Stimulated activated effector memory CD8-positive, alpha-beta T cell treated with anti-CD3 and anti-CD28 coated beads, Interleukin-12 subunit alpha, Interleukin-12 subunit beta, amount 100 ng/mL, for 72 hours (primary cell): ENCODE measurements around the gene JARID2.

ENCODE experiments used
- ATAC-seq: fragments of 150-1000 bp; cut with Tn5 transposase; 2 replicates; pipeline ENCODE4 v1.10.0; 2021
- DNase-seq, 2 donors: peaks; one replicate each; pipeline ENCODE4 v3.0.0; 2021 to 2022; ENCODE audit warnings: low spot score in 2 of 2
- H3K27ac Mint-ChIP-seq: one replicate; pipeline ENCODE4 v1.8.0; 2022; ENCODE audit warnings: mild to moderate bottlenecking, mixed read lengths
- H3K36me3 Mint-ChIP-seq: one replicate; pipeline ENCODE4 v1.8.0; 2022; ENCODE audit warnings: mild to moderate bottlenecking, mixed read lengths
- H3K4me1 Mint-ChIP-seq: one replicate; pipeline ENCODE4 v1.8.0; 2022; ENCODE audit warnings: mixed read lengths
- H3K4me3 Mint-ChIP-seq: one replicate; pipeline ENCODE4 v1.8.0; 2022; ENCODE audit warnings: mild to moderate bottlenecking, mixed read lengths
- H3K9me3 Mint-ChIP-seq: one replicate; pipeline ENCODE4 v1.8.0; 2022; ENCODE audit warnings: mixed read lengths

Gene JARID2

DNA sequence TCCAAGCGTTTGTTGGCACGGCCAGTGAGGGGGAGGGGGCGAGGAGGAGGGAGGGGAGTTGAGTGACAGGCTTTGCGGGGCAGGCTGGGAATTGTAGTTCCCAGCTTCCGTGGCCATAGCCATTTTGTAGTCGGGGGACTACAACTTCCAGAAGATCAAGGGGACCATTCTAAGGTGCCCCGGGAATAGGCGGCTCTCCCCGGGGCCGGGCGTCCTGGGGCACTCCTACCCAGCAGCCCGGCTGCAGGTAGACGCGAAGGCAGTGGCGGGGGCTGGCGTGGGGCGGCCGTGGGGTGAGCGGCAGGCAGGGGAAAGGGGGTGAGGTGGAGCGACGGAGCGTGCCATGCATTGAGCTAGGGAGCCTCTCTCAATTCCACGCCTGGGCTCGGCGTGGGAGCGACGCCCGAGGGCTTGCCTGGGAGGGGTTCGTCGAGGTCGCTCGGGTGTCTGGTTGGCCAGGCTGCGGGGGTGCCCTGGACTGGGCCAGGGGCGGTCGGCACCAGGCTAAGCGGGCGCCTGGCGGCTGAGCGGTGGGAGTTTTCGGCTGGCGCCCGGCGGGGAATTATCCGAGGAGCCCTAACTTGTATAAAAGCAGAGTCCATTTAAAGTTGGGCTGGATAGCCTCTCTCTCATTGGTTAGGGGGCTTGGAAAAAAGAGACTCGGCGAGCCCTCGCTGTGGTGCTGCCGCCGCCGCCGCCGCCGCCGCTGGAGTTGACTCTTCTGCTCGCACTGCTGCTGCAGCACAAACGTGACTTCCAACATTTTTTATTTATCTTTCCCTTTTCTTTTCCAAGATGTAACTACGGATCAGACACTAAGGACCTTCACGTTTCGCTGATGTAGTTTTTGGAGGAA lies at the start of gene JARID2:
JARID2 (plus strand) TSS at position 709 of the 856 bp plus-strand sequence. CDS start 471 bp downstream, outside the sequence.
- peaks cover 41% of the 10 kb centered on the region for H3K36me3 Mint-ChIP-seq
- ATAC-seq (peak; percentile 77), DNase-seq (peak; percentile 89 to 97)
- H3K4me1 Mint-ChIP-seq: peaks cover 24% of the 10 kb centered on the region
- peak within 1 kb of the TSS; percentile 99 for H3K4me3 Mint-ChIP-seq
- H3K27ac Mint-ChIP-seq: peak within 1 kb of the TSS; percentile 98
- H3K9me3 Mint-ChIP-seq: no peaks in the 10 kb centered on the region

DNA sequence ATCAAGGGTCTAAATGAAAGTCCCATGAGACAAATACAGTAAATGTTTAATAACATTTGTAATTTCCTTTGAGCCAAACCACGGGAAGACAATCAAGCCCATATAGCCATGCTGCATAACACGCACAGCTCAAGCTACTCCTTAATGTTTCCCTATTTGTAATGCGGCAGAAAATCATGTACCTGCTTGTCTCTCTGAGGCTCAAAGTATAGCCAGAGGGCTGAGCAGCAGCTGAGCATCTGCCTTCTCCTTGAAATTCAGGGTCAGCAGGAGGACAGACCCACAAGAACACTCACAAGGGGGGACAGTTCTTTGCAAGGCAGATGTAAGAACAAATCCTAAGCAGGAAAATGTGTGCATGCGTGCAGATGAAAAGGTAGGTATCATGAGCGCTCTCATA lies 45.8 kb upstream of the JARID2 start:
- ATAC-seq: no peak

DNA sequence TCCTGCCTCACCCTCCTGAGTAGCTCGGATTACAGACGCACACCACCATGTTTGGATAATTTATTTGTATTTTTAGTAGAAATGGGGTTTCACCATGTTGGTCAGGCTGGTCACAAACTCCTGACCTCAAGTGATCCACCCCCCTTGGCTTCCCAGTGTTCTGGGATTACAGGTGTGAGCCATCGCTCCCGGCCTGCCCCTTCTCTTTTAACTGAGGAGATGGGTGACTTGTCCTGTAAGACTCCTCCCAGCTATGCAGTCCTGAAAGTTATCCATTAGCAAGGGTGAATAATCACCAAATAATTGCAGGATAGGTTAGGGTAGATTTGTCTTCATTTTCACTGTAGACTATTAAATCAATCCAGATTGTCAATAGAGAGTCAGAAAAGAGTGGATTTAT lies 40.5 kb upstream of the JARID2 start:
- no peak overlapping the region for H3K4me3 Mint-ChIP-seq
- no peak for ATAC-seq
- no peaks in the 10 kb centered on the region for H3K9me3 Mint-ChIP-seq
- no peak for DNase-seq
- no peaks in the 10 kb centered on the region for H3K4me1 Mint-ChIP-seq
- no peak overlapping the region for H3K27ac Mint-ChIP-seq
- H3K36me3 Mint-ChIP-seq: no peaks in the 10 kb centered on the region

More for the DNA sequence above, 45.8 kb upstream of the JARID2 start:
- Mint-ChIP-seq H3K9me3 (no peaks in the 10 kb centered on the region), H3K36me3 (no peaks in the 10 kb centered on the region), H3K4me3 (no peak overlapping the region), H3K4me1 (no peaks in the 10 kb centered on the region), H3K27ac (no peak overlapping the region)
- no peak for DNase-seq

DNA sequence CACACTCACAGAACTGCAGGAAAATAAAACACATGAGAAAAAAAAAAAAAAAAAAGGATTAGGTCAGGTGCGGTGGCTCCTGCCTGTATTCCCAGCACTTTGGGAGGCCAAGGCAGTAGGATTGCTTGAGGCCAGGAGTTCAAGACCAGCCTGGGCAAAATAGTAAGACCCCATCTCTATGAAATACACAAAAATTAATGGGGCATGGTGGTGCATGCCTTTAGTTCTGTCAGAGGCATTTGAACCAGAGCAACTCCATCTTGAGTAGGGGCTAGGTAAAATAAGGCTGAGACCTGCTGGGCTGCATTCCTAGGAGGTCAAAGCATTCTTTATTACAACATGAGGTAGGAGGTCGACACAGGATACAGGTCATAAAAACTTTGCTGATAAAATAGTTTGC lies 39.0 kb upstream of the JARID2 start:
- Mint-ChIP-seq H3K4me1 (no peaks in the 10 kb centered on the region), H3K9me3 (no peaks in the 10 kb centered on the region)

DNA sequence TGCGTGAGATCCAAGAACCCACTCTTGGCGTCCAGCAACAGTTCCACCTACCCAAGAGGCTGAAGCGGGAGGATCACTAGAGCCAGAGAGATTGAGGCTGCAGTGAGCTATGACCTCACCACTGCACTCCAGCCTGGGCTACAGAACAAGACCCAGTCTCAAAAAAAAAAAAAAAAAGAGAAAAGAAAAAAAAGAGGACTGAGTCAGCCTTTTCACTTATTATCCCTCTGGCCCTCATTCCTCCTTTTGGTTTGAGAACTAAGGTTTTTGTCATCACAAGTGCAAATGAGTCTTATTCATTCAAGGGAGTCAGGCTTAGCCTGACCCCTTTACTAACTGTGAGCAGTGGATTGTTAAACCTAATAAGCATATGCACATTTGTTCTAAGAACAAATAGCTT lies 37.9 kb upstream of the JARID2 start:
- Mint-ChIP-seq H3K4me1 (no peaks in the 10 kb centered on the region), H3K27ac (no peak overlapping the region), H3K36me3 (no peaks in the 10 kb centered on the region), H3K9me3 (no peaks in the 10 kb centered on the region), H3K4me3 (no peak overlapping the region)
- ATAC-seq (no peak), DNase-seq (no peak)

More for the DNA sequence above, 39.0 kb upstream of the JARID2 start:
- no peak overlapping the region for H3K27ac Mint-ChIP-seq
- DNase-seq: no peak
- no peak for ATAC-seq
- no peaks in the 10 kb centered on the region for H3K36me3 Mint-ChIP-seq
- no peak overlapping the region for H3K4me3 Mint-ChIP-seq

DNA sequence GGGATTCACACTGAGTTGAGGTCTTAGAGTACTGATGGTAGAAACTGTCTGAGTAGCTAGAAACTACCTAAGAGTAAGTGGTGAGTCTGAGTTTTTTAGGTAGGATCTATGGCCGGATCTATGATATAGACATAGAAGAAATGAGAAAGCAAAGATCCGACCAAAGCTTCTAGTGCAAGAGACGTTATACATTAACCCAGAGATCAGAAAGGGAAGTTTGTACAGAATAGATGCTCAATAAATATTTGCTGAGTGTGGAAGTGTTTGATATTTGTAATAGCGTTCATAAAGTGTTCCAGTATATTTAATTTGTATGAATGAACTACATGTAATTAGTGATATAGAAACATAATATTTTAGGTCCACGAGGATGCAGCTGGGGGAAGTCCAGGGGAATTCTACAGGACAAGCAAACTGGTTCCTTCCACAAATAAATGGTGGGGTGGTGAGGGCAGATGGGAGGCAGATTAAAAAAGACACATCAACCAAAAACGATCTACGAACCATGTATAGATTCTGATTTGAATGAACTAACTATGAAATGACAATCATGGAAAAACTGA lies 31.9 kb upstream of the JARID2 start:
- Mint-ChIP-seq H3K4me1 (no peaks in the 10 kb centered on the region), H3K27ac (no peak overlapping the region), H3K4me3 (no peak overlapping the region), H3K36me3 (no peaks in the 10 kb centered on the region), H3K9me3 (no peaks in the 10 kb centered on the region)
- ATAC-seq (no peak), DNase-seq (no peak)

DNA sequence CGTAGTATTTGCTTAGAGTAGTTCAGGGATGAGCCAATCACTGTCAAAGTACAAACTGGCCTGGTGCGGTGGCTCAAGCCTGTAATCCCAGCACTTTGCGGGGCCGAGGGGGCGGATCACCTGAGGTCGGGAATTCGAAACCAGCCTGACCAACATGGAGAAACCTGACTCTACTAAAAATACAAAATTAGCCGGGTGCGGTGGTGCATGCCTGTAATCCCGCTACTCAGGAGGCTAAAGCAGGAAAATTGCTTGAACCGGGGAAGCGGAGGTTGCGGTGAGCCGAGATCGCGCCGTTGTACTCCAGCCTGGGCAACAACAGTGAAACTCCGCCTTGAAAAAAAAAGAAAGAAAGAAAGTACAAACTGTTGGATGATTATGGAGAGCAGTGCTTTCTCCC lies 27.5 kb upstream of the JARID2 start:
- no peaks in the 10 kb centered on the region for H3K36me3 Mint-ChIP-seq
- H3K27ac Mint-ChIP-seq: no peak overlapping the region
- ATAC-seq (no peak), DNase-seq (no peak)
- H3K9me3 Mint-ChIP-seq: no peaks in the 10 kb centered on the region
- no peak overlapping the region for H3K4me3 Mint-ChIP-seq
- no peaks in the 10 kb centered on the region for H3K4me1 Mint-ChIP-seq

DNA sequence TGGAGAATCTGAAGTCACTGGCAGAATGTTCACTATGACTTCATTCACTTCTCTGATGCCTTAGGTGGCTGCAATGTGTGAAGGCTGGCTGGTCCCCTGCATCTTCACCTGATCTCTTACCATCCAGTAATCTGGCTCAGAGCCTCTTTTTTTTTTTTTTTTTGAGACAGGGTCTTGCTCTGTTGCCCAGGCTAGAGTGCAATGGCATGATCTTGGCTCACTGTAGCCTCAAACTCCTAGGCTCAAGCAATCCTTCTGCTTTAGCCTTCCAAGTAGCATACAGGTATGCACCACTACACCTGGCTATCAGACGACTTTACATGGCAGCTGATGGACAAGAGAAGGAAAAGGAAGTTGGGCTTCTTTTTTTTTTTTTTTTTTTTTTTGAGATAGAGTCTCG lies 25.8 kb upstream of the JARID2 start:
- no peak overlapping the region for H3K27ac Mint-ChIP-seq
- H3K36me3 Mint-ChIP-seq: no peaks in the 10 kb centered on the region
- H3K4me3 Mint-ChIP-seq: no peak overlapping the region
- no peaks in the 10 kb centered on the region for H3K9me3 Mint-ChIP-seq
- H3K4me1 Mint-ChIP-seq: no peaks in the 10 kb centered on the region
- ATAC-seq (no peak), DNase-seq (no peak)

DNA sequence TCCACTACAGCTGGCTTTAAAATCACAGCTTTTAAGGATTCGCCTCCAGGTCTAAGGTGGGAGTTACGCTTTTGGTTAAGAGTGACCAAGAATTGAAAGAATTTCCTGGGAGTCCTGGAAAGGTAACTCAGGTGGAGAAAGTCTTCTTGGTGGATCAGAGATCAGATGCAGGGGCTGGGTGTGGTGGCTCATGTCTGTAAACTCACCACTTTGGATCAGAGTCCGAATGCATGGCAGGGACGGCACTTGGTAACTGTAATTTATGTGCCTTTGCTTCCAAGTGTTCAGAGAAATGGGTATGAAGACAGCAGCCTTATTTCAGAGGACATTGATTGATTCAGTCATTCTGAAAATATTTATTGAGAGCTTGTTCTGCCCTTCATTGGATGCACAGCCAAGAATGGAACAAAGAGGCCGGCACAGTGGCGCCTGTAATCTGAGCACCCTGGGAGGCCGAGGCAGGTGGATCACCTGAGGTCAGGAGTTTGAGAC lies 18.0 kb upstream of the JARID2 start:
- no peaks in the 10 kb centered on the region for H3K9me3 Mint-ChIP-seq
- no peaks in the 10 kb centered on the region for H3K4me1 Mint-ChIP-seq
- H3K36me3 Mint-ChIP-seq: no peaks in the 10 kb centered on the region
- ATAC-seq (no peak), DNase-seq (no peak)
- no peak overlapping the region for H3K27ac Mint-ChIP-seq
- no peak overlapping the region for H3K4me3 Mint-ChIP-seq

DNA sequence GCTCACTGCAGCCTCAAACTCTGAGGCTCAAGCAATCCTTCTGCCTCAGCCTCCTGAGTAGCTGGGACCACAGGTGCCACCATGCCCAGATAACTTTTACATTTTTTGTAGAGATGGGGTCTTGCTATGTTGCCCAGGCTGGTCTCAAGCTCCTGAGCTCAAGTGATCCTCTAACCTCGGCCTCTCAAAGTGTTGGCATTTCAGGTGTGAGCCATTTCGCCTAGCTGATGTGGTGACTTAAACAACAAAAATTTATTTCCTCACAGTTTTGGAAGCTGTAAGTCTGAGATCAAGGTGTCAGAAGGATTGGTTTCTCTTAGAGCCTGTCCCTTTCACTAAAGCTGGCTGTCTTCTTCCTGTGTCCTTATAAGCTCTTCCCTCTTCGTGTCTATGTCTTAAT lies 15.0 kb upstream of the JARID2 start:
- Mint-ChIP-seq H3K4me3 (no peak overlapping the region), H3K4me1 (no peaks in the 10 kb centered on the region), H3K9me3 (no peaks in the 10 kb centered on the region), H3K36me3 (no peaks in the 10 kb centered on the region), H3K27ac (no peak overlapping the region)
- ATAC-seq: no peak
- DNase-seq: no peak

DNA sequence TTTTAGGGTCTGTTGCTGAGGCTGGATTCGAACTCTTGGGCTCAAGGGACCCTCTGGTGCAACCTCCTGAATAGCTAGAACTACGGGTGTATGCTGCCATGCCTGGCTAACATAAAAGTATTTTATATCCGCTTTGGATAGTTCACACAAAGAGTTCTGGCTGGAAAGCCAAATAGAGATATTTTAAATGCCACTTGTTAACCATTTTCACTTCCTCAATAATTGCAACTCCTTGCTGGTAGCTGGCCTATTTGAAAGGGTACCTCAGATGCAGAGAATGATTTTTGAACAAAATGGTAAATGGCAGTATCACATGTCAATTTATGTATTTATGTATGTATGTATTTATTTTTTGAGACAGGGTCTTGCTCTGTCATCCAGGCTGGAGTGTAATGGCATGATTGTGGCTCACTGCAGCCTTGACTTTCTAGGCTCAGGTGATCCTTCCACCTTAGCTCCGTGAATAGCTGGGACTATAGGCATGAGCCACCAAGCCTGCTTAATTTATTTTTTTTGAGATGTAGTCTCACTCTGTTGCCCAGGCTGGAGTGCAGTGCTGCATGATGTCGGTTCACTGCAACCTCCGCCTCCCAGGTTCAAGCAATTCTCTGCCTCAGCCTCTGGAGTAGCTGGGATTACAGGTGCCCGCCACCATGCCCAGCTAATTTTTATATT lies 12.9 kb upstream of the JARID2 start:
- no peak overlapping the region for H3K4me3 Mint-ChIP-seq
- H3K9me3 Mint-ChIP-seq: no peaks in the 10 kb centered on the region
- no peak overlapping the region for H3K27ac Mint-ChIP-seq
- H3K36me3 Mint-ChIP-seq: no peaks in the 10 kb centered on the region
- H3K4me1 Mint-ChIP-seq: no peaks in the 10 kb centered on the region
- DNase-seq (no peak), ATAC-seq (no peak)

DNA sequence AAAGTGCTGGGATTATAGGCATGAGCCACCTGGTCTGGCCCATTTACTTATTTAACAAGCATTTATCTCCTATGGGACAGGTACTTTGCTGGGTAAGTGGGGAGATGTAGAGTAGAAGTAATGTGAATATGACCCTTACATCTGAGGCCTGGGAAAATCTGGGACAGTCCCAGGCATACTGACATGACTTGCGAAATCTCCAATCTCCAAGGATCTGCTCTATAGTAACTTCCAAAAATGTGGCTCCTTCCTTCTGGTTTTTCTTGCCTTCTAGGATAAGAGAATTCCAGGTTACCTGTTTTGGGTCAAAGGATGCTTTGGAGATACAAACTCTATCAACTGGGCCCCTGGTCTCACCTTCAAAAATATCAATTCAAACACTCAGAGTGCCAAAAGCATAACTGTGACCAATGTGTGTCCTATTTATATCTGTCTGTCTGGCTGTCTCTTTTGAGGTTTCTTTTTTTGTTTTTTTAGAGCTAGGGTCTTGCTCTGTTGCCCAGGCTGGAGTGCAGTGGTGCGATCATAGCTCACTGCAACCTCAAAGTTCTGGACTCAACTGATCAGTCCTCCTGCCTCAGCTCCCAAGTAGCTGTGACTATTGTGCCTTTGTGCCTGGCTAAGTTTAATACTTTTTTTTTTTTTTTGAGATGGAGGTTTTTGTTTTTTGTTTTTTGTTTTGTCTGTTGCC lies 11.7 kb upstream of the JARID2 start:
- Mint-ChIP-seq H3K4me3 (no peak overlapping the region), H3K27ac (no peak overlapping the region), H3K9me3 (no peaks in the 10 kb centered on the region), H3K4me1 (no peaks in the 10 kb centered on the region), H3K36me3 (no peaks in the 10 kb centered on the region)
- ATAC-seq (no peak), DNase-seq (no peak)

DNA sequence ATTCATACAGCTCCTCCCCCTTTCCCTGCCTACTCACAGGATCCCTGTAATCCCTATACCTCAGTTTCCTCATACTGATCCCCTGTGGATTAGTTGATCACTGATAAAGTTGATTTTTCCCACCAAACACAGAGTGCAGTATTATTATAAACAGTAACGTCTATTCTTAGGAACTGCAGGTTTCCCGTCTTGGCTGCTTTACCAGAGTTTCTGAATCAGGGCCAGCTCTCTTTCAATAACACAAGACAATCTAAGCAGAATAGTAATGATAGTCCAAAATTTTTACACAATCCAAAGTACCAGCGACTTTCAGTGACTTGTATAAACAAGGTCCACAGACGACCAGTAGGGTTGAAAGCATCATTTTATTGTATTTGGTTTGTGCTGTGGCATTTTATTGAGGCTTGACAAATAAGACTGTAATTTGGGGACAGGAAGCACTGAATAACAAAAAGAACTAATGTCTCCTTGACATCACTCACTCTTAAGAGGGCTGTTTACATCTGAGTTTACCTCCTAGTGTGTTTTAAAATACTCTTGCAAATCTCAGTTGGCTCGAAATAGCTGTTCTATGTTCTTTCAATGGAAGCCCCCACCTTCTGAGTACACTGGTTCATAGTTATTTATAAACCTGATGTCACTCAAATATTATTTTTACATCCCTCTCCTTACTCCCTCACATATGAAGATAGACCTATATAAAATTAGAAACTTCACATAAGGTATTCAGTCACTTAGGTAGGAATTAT lies 6.1 kb upstream of the JARID2 start:
- Mint-ChIP-seq H3K27ac (no peak overlapping the region), H3K4me3 (no peak overlapping the region), H3K9me3 (no peaks in the 10 kb centered on the region), H3K4me1 (no peaks in the 10 kb centered on the region), H3K36me3 (no peaks in the 10 kb centered on the region)
- ATAC-seq (no peak), DNase-seq (no peak)

DNA sequence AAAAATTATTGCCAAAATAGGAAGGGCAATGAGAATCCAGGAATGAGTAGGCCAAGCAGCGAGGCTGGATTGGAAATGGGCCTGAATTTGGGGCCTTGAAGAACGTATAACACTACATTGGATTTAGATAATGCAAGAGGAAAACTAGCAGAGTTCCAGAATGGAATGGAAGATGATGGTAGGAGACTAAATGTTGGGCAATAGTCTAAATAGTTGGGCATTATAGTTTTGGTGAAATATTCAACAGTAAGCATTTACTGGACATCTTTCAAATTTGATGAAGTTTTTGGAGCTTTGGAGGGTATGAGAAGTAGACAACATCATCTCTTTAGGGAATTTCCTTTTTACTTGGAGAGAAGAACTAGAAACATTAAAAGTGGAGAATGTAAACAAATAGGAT lies 3.4 kb upstream of the JARID2 start:
- DNase-seq (no peak), ATAC-seq (no peak)
- no peaks in the 10 kb centered on the region for H3K9me3 Mint-ChIP-seq
- peaks cover 20% of the 10 kb centered on the region for H3K36me3 Mint-ChIP-seq
- peaks cover 5% of the 10 kb centered on the region for H3K4me1 Mint-ChIP-seq
- no peak overlapping the region for H3K27ac Mint-ChIP-seq
- H3K4me3 Mint-ChIP-seq: no peak overlapping the region
